RWPE1 (cell line): ENCODE data around the gene MTHFD1.

Experiments used
- CTCF ChIA-PET: fragments of 350-600 bp; sonication (Branson Sonifier 250); formaldehyde crosslinking; extraction: SDS; loops from one replicate; lab custom pipeline; 2021; lab: Yijun Ruan, JAX
- POLR2A ChIA-PET: fragments of 400-600 bp; formaldehyde crosslinking; extraction: SDS; loops from one replicate; lab custom pipeline; 2020; ENCODE audit warnings: antibody characterized with exemption; ENCODE audit not compliant: low non-redundant PET; lab: Yijun Ruan, JAX
- DNase-seq: peaks from one replicate; pipeline ENCODE4 v3.0.0; 2012; ENCODE audit warnings: low spot score
- H3K27ac ChIP-seq: fragments of 450-650 bp; 2 replicates; pipeline ENCODE4 v1.5.1; 2017
- CTCF ChIP-seq: fragments of 450-650 bp; conservative IDR thresholded peaks from 2 replicates; pipeline ENCODE4 v1.5.1; 2017; ENCODE audit warnings: low read depth, mild to moderate bottlenecking

The MTHFD1 gene

GRCh38 chr14:64412237-64412636, 24.1 kb downstream of the MTHFD1 start:
- TF ChIP-seq CTCF, result no peak
- ChIA-PET POLR2A (no interaction called here), CTCF (interaction anchor here (0.6 kb wide), 1 partner anchor 11 kb away, joined by 3 read pairs; no protein-coding TSS in a partner anchor)
- H3K27ac ChIP-seq, result no peak overlapping the region
- no peak for DNase-seq

- DNase-seq, result no peak
- no peak for TF ChIP-seq CTCF
- ChIA-PET POLR2A (interaction anchor here (0.6 kb wide), 1 partner anchor 49 kb away, joined by 3 read pairs; the partner anchor contains the start of gene AKAP5), CTCF (interaction anchor here (1.6 kb wide), 1 partner anchor 14 kb away, joined by 5 read pairs; no protein-coding TSS in a partner anchor)
- no peak overlapping the region for H3K27ac ChIP-seq
These were observed 28.3 kb downstream of the MTHFD1 start for GRCh38 chr14:64416348-64416932.

GRCh38 chr14:64417055-64417770, 29.1 kb downstream of the MTHFD1 start:
- no peak for DNase-seq
- TF ChIP-seq CTCF, result no peak
- no peak overlapping the region for H3K27ac ChIP-seq
- CTCF ChIA-PET, result interaction anchor here (1.6 kb wide), 1 partner anchor 13 kb away, joined by 5 read pairs; no protein-coding TSS in a partner anchor
- POLR2A ChIA-PET, result interaction anchor here (0.6 kb wide), 1 partner anchor 48 kb away, joined by 3 read pairs; the partner anchor contains the start of gene AKAP5

- H3K27ac ChIP-seq, result no peak overlapping the region
- ChIA-PET CTCF (interaction anchor here (1.6 kb wide), 1 partner anchor 12 kb away, joined by 5 read pairs; no protein-coding TSS in a partner anchor), POLR2A (no interaction called here)
- no peak for DNase-seq
- TF ChIP-seq CTCF, result no peak
These were observed 29.6 kb downstream of the MTHFD1 start for GRCh38 chr14:64417771-64418125.

- POLR2A ChIA-PET, result no interaction called here
- CTCF ChIA-PET, result interaction anchor here (0.7 kb wide), 1 partner anchor 309 kb away, joined by 5 read pairs; no protein-coding TSS in a partner anchor
- peak overlapping the region; percentile 54 for H3K27ac ChIP-seq
- no peak for DNase-seq
- TF ChIP-seq CTCF, result no peak
These were observed 30.9 kb downstream of the MTHFD1 start for GRCh38 chr14:64419003-64419402.

GRCh38 chr14:64421166-64421565, 33.0 kb downstream of the MTHFD1 start:
- POLR2A ChIA-PET, result no interaction called here
- CTCF ChIA-PET, result interaction anchor here (0.6 to 1.5 kb wide), 3 partner anchors 9 to 338 kb away, joined by 3 to 6 read pairs (median 5); no protein-coding TSS in a partner anchor
- peak; percentile 62 for DNase-seq
- no peak overlapping the region for H3K27ac ChIP-seq
- no peak for TF ChIP-seq CTCF
